Measurements from ENCODE around the gene RGS13.

Gene RGS13, protein sequence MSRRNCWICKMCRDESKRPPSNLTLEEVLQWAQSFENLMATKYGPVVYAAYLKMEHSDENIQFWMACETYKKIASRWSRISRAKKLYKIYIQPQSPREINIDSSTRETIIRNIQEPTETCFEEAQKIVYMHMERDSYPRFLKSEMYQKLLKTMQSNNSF

DNA sequence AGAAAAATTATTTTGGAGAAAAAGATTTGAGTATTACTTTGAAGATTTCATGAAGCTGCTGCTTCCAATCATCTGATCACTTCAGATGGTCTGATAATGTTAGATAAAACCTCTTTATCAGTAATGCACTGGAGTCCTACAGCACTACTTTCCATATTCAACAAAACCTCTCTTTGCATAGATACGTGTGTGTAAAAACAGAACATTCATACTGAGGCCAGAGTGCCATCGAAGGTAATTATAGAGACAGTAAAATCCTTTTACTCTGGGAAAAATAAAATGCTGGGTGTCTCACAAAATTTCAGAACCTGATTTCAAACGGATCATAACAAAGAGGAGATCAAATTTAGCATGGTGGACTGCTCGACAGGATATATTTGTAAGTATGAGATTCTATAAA, at the start of gene RGS13:
RGS13 (plus strand) TSS at position 209 of the 400 bp plus-strand sequence. CDS start 8,188 bp downstream, outside the sequence.
- DNase-seq: no peak

DNA sequence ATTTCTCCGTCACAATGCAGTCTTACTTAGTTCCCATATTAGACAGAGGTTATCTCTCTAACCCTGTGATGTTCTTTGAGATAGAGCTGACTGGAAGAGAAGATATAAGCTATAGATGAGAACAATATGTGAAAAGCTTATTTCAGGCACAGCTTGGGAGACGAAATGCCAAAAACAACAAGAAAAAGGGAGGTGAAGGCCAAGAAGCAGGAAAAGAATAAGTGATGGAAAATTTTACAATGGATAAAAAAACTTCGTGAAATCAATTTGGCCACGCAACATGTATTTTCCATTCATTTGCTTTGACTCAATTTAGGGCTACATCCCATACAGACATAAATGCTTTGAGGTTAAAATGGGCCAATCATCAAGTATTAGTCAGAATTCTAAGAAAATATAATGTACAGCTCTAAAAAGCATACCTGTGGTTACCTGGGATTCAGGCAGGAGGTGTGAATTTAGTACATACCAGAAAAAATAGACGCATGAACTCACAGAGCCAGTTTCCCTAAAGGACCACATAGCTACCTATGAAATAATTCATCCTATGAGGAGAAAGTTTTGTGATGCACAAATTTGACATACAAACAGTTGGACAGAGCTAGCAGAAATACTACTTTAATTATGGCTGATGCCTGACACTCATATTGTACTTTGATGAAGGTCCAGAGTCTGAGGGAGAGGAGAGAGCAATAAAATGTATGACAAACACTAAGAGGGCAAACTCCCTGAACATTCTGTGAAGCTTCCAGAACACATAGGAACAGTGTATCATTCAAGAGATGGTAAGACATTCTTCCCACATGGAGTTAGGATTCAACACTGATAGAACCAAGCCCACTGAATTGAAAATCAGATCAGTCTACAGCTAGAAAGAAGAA, 48.3 kb upstream of the RGS13 start:
- no peak for DNase-seq

DNA sequence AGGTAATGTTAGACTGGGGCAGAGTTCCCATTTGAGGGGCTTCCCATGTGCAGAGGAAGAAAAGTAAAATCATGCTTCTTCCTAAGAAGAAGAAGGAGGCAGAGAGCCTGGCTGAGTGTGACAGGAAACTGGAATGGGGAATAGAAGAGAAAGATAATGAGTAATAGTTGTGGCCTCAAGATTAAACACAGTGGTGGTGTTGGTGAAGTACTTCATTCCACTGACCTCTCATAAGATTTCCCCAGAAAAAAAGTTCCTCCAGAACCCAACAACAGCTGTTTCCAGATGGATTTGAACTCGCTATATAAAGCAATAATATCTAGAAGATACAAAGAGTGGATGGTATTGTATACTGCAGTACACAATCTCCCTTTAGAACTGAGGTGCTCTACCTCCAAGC, 47.4 kb upstream of the RGS13 start:
- DNase-seq: no peak

DNA sequence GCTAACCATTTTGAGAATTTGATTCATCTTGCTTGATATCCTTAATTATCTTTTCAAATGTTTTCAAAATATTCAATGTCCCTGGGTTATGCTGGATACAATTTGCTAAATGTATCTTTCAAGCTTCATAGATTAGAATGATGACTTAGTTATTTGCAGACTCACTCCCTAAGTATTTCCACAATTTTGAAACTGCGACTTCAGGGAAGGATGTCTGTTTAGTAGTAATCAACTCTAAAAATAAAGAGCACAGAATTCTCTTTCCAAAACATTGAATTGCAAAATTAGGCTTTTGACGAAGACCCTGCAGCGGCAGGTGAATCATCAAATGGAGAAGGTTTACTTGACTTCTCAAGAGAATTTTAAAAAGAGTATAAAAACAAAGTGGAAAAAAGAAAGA, 46.1 kb upstream of the RGS13 start:
- DNase-seq: no peak

DNA sequence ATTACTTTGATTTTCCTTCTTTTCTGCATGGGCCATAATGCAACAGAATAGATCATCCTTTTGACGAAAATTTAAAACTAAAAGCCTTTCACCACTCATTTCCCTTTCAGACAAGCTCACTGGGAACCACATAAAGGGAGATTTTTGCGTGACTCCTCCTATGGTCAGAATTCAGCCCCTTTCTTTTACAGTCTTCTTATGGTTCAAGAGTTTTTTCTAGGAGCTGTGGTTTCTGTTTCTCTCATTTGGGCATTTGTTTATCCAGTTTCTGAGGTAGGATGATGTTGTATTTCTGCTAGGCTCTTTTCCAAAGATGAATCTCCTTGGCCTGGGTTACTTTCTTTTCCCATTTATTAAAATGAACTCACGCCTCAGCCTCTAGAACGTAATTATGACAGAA, 43.4 kb upstream of the RGS13 start:
- no peak for DNase-seq

DNA sequence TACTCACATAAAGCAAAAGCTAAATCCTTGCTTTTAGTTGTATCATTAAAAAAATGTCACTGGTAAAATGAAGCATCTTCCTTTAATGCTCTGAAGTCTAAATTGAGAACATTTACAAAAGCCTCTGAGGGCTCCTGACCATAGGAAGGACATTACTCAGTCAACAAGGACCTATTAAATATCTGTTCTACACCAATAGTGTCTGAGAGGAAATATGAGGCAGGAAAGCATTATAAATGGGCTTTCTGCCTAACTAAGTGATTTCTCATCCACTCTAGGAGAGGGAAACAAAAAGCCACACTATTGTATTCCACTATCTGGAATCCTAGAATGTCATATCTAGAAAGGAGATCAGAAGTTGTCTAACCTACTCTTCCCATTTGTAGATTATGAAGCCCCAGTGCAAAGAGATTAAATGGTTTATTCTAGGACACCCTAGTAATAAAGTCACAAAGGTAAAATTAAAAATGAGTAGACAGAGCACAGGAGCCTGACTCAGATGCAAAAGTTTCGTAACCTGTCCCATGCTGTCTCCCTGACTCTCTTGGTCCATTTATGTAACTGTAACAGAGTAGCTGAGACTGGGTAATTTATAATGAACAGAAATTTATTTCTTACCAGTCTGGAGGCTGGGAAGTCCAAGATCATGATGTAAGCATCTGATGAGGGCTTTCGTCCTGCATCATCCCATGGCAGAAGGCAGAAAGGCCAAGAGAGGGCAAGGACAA, 42.8 kb upstream of the RGS13 start:
- no peak for DNase-seq

DNA sequence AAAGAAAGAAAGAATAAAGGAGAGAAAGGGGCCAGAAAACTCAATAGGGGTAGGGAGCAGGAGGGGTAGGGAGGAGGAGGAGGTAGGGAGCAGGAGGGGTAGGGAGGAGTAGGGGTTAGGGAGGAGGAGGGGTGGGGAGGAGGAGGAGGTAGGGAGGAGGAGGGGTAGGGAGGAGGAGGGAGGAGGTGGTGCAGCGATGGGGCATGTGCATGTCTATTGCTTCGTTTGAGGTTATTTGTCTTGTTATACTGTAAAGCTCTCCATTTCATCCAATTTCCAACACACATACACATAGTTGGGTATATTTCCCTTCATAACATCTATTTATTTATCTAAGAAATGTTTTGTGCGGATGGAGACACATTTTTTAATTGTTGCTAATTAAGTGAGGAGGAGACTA, 40.6 kb upstream of the RGS13 start:
- DNase-seq: no peak

DNA sequence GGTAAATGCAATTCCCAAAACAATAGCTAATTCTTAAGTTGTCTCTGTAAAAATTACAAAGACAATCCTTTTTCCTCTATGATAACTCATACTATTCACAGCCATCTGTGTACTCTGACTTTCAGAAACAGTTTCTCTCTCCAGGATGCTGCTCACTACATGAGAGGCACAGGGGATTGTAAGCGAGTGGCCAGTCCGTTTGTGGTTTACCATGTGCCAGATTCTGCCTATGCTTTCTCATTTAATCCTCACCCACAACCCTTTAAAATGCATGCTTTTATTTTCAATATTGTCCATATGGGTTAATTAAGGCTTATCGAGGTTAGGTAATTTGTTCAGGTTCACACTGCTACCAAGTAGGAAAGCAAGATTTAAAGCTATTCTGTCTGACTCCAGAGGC, 37.4 kb upstream of the RGS13 start:
- no peak for DNase-seq

DNA sequence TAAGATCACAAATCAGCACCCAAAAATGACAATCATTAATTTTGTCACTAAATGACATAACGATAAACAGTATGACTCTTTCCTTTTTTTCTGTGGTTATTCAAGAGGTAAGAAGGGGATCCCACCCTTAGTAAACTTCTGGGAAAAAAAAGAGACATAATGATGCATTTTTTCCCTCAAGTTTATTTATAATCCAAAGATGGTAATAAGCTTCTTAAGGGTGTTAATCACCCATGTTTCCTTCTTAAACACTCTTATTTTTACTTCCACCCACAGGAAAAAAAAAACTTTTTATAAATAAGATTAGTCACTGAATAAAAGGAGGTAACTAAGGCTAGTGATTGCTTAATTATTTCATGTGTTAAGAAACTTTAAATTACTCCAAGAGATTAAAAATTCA, 35.7 kb upstream of the RGS13 start:
- DNase-seq: no peak

DNA sequence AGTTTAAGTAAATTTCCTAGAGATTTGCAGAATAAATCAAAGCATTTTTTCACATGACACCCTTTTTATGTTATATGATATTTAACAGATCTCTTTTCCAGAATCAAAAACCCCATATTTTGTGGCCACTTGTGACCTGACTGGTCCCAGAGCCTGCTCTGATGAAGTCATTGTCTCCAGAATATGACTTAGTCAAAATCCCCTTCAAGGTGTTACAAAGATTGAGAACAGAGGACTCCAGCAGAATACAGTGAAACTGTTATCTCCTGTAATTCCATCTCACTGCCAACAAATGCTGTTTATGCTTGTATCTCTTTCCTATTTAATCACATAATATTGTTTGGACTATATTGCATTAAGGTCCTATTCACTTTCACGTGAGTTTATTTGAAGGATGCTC, 34.8 kb upstream of the RGS13 start:
- no peak for DNase-seq

DNA sequence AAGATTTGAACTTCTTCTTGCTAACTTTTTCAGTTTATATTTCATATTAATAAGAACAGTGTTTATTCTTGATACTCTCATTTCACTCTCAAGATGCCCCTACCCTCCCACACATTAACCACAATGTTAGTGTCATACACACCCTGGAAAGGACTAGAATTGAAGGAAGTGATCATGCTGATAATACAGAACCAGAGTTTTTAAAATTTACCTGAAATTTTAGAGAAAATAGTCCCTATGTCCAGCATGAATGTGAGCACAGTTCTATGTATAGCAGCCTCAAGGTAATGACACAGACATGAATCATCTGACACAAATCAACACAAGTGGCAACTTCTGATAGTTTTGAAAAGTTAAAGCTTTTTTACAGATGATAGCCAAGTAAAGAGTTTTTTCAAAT, 34.4 kb upstream of the RGS13 start:
- no peak for DNase-seq

DNA sequence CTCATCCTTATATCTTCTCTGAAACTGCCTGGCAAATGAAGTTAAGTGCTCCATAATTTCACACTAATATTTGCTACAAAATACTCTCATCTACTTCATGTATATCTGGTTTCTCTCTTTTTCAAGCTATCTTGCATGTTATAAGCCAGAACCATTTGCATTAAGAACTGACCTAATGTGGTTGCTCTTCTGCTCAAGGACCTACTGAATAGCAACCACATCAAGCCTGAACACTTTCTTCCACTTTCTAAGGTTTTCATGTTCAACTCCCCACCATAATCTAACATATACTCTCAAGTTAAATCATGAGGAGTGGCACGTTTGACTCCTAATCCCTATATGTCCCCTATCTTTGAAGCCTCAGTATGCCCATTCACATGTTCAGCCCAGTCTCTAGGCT, 33.2 kb upstream of the RGS13 start:
- DNase-seq: no peak

DNA sequence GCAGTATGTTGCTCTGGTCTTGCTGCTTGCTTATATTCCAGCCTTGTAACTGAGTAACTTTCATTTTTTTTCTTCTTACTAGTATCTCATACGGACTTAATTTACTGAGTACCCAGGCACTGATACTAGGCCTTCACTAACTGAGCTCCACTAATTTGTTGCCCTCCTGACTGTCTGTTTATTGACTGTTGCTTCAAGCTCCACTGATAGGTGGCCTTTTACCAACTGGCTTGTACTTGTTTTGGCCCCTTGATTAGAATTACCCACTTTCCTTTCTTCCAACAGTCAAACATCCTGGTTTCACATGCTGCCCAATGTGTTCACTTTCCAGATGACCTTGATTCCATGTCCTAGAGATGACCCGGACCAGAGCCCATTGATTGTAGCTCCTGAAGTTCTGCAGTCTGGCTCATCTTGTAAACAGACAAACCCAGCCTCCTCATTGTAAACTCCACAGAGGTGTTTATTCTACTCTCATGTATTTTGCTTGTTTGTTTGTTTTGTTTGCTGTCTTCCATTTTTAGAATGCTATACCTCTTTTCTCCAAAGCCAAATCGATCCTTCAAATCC, 32.6 kb upstream of the RGS13 start:
- no peak for DNase-seq

DNA sequence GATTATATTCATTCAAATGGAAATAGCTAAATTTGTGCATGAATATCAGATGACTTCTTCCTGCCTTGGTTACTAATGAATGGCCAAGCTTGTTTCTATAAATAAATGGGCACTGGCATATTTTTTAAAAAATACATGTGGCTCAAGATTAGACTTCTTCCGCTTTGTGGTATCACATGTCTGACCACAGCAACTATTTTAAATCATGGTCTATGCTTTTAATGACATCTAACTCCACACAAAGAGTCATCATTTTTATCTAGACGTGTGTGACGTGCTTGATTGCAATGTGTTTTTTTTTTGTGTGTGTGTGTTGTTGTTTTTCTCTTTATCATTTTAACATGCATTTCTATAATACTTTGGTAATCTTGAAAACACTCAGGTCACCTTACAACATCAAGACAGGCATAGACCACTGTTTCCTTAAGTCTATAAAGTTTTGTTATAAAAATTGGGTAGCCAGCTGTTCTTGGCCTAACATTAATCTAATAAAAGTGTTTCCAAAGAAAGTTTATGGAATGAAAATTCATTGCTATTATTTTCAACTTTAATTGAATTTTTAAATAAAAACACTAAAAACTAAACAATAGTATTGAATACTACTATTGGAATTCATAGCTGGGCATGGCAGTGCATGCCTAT, 30.8 kb upstream of the RGS13 start:
- no peak for DNase-seq

DNA sequence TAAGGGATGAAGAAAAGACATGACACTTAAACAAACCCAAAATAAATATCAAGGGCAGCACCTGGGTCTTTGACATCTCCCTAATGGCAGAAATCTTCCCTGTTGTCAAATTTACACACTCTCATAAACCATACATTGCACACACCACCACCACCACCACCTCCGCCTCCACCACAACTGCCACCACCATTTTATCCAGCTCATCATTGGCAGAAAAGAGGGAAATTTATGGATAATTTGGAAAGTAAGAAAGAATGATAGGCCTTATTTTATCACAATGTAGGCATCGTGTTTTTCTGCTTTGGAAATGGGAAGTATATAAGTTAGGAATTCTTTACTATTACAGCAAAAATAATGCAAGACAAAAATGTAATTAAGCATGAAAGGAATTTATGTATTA, 27.3 kb upstream of the RGS13 start:
- DNase-seq: no peak

DNA sequence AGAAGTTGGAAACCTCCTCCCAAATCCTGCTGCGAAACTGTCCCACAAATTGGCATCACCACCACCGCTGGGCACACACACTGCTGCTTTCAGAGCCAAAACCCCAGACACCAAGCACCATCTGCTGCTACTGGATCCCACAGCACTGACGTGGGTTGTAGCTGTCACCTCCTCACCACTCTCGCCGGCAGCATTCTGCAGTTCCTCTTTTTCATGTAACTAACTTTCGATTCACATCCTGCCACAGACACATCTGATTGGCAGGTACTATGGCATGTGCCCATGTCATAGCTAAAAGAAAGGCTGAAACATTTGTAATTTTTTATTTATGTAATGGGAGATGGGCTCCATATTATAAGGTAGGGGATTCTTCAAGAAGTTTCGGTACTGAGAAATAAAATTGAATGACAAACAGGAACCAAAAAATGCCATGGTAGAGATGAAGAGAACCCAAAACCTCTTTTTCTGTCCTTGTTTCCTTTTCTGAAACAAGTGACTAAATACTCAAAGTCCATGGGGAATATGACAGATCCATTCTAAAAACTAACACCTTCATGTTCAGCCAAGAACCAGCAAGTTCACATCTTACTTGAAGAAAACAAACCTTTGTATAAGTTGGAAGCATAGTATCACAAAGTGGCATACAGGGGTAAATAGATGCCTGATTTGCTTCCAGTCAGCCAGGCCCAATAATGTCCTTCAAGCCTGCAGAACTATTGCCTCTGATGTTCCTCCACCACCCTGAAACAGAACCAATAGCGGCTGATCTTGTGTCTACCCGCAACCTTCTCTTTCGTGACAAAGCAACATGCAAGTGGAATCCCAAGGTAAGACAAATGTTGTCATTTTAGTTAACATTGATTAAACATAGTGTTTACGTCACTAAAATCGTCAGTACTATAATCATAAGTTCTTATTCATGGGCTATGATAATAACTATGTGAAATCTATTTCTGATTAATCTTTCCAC, 26.6 kb upstream of the RGS13 start:
- DNase-seq: peak; percentile 38

DNA sequence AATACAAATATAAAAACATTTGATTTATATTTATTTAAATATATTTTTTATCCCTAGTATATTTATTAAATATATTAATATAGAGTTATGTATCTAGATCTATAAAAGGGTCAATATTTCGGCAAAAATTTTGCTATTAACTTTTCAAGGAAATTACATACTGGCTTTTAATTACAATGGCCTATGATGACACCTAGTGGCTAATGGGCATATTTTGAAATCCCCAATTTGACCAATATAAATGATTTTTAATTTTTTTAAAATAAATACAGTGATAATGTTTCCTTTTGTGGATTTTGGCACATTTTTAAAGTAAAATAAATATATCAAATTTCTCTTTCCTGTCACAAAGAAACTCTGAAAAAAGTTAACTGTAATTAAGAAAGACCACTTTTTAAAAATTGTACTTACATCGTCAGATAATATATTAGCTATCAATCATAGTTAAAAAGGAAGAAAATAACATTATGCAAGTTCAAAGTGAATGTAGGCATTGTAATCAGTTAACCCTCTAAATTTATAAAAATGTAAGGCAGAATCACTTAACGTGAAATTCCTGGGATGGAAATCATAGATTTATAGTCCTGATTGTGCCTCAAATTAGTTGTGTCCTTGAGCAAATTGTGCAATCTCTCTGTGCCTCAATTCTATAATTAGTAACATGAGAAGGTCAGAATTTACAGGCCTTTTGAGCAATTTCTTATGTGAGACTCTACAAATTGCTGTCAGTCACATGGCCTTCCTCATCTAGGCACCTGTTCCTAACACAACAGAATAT, 25.6 kb upstream of the RGS13 start:
- DNase-seq: no peak

DNA sequence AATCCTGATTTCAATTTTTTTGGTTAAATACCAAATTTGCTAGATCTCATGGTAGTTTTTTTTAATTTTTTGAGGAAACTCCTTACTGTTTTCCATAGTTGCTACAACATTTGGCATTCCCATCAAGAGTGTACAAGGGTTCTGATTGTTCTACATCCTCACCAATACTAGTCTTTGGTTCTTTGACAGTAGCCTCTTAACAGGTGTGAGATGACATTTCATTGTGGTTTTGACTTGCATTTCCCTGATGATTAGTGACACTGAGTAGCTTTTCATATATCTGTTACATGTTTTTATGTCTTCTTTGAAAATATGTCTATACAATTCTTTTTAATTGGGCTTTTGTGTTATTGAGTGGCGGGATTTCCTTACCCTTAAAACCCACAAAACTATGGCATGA, 20.9 kb upstream of the RGS13 start:
- no peak for DNase-seq

DNA sequence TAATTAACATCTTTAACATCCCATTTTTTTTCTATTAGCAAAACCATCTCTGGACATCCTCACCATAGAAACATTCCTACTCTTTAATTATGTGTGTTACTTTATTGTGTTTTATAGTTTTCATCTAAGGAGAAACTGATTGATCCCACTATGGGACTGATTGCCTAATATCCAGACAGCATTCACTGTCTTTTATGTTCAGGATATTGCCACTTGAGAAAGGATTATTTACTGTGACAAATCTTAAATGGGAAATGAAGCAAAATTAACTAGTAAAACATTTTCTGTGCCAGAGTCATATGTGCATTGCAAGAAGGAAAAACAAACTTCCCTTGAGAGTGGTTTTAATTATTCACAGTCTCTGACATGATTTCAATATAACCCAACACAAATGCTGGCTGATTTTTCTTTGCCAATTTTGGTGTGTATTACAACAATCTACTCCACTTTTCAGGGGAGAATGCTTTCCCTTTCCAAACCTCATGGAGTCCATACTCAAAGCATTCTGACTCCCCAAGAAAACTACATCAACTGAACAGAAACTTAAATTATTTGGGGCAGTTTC, 15.8 kb upstream of the RGS13 start:
- DNase-seq: no peak

DNA sequence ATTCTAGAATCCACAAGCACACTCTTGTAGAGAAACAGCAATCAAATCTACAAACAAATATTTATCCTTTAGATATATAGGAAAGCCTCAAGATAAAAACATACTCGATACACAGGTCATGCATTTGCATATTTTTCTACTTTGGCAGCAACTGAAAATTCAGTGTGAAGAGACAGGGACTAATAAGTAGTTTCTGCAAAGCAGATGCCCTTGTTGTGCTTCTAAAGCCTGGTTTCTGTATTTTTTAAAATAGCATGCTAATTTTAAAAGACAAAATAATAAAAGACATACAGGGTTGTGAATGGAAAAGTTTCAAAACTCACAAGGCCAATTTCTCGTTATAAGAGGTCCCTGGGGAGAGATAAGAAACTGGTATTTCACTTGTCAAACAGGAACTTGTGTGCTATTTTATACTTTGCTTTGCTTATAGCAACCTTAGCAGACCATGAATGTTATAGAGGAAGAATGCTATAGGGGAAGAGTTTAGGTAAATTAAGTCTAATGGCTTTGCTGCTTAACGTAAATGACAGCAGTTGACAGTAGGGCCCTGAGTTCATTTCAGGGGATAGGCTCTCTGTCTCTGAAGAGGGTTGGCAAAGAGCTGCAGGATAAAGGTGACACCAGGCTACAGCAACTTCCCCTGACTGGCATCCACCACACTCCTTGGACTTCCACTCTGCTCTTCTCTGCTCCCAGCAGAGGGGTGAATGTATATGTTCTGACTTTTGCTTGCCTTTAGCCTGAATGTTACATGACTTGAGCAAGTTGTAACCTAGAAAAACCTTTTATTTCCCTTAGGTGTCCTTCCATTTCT, 9.4 kb upstream of the RGS13 start:
- no peak for DNase-seq
